ENCODE measurements around the gene MYO1H. TPM values are rescaled to one million over a fixed set of nuclear protein-coding genes. Genes with fewer than 3 reads are reported as not detected.

Gene MYO1H
- total and polyA plus RNA-seq, 2 of the 13 experiments (the other 11 are each of a cell fraction or from before 2014, with no cell fraction given), result not detected

DNA sequence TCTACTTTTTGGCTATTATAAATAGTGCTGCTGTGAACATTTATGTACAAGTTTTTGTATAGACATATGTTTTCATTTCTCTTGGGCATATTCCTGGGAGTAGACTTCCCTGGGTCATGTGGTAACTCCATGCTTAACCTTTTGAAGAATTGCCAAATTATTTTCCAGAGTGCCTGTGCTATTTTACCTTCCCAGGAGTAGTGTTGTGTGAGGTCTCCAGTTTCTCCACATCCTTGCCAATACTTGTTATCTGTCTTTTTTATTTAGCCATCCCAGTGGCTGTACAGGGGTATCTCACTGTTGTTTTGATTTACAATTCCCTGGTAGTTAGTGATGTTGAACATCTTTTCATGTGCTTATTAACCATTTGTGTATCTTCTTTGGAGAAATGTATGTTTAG is 148.6 kb downstream of the MYO1H start:
- TF ChIP-seq ZNF263 (CRISPR knock-in tag; IDR thresholded peaks at IDR 0.05), result no peak
- no peak for TF ChIP-seq ZMYM4 (CRISPR knock-in tag; IDR thresholded peaks at IDR 0.05)
- TF ChIP-seq AGO2 (optimal IDR thresholded peaks at IDR 0.05; ENCODE audit: low read depth, low read length), result no peak
- TF ChIP-seq REL (CRISPR knock-in tag; conservative IDR thresholded peaks at IDR 0.05), result no peak
- TF ChIP-seq POGZ (CRISPR knock-in tag; IDR thresholded peaks at IDR 0.05), result no peak
- no peak for TF ChIP-seq HOXA3 (CRISPR knock-in tag; IDR thresholded peaks at IDR 0.05)
- no peak for TF ChIP-seq ATF7-NPFF (CRISPR knock-in tag; IDR thresholded peaks at IDR 0.05; ENCODE audit: low read depth)
- POLR2A ChIA-PET, result no interaction called here
- DNase-seq (ENCODE audit: low spot score) (no peak), ATAC-seq (no peak), FAIRE-seq (no peak)
- Histone ChIP-seq H3K9me3 (ENCODE audit: low read length) (no peaks in the 10 kb centered on the region), H2AFZ (ENCODE audit: low read length) (no peak overlapping the region), H3K4me3 (replicated peaks in 1 of 3; ENCODE audit: insufficient read depth in 1 of 3, low read depth in 2 of 3, low read length in 3 of 3) (no peak overlapping the region), H3K9ac (ENCODE audit: insufficient read depth, low read depth, low read length) (no peak overlapping the region), H3K36me3 (replicated peaks in 1 of 2; ENCODE audit: control insufficient read depth in 1 of 2, insufficient read depth in 2 of 2, low read length in 2 of 2) (peaks cover 4 to 35% of the 10 kb centered on the region in 2 experiments), H3K4me1 (ENCODE audit: insufficient read depth, low read length) (peaks cover 26% of the 10 kb centered on the region), H4K20me1 (ENCODE audit: insufficient read depth, low read length) (no peaks in the 10 kb centered on the region), H3K4me2 (ENCODE audit: low read depth, low read length) (no peak overlapping the region), H3K27me3 (ENCODE audit: control insufficient read depth in 1 of 2, insufficient read depth in 2 of 2, low read length in 2 of 2) (no peaks in the 10 kb centered on the region), H3K79me2 (ENCODE audit: insufficient read depth, low read length) (no peaks in the 10 kb centered on the region), H3K27ac (ENCODE audit: extremely low read length, insufficient read depth, low read length) (no peak overlapping the region)
- in situ Hi-C loops (cut with HindIII; ENCODE audit: extremely low pct_ligation_motif_present, low pct_unique_long_range_greater_than_20kb) (no loop called here), intact Hi-C loops (cut with micrococcal nuclease; ENCODE audit: unreplicated experiment) (no loop called here)
- CTCF ChIA-PET (ENCODE audit: low intra/inter-chr PET ratio, low total read pairs), result no interaction called here
- no TSS peak for BruUV-seq (replicated peaks)

DNA sequence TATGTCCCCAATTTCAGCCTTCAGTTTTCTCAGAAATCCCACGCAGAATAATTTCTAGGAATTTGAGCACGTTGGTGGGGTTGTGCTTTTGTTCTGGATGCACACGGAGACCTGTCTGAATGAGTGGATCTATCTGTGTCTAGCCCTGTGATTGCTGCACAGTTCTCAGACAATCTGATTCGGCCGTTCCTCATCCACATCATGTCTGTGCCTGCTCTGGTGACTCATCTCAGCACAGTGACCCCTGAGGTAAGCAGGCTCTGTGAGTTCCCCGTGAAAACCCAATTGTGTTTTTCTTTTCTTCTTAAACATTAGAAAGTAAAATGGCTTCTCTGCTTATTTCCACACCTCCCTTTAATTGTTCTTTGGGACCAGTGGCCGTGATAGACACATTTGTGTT is 150.0 kb downstream of the MYO1H start:
- FAIRE-seq, result no peak
- intact Hi-C loops (cut with micrococcal nuclease; ENCODE audit: unreplicated experiment), result no loop called here

More for the DNA sequence above, 150.0 kb downstream of the MYO1H start:
- Histone ChIP-seq H4K20me1 (ENCODE audit: insufficient read depth, low read length) (no peaks in the 10 kb centered on the region), H3K79me2 (ENCODE audit: insufficient read depth, low read length) (no peaks in the 10 kb centered on the region), H3K36me3 (replicated peaks in 1 of 2; ENCODE audit: control insufficient read depth in 1 of 2, insufficient read depth in 2 of 2, low read length in 2 of 2) (peaks cover 11 to 38% of the 10 kb centered on the region in 2 experiments; a peak in 3 of 5 replicates), H3K27ac (ENCODE audit: extremely low read length, insufficient read depth, low read length) (no peak overlapping the region), H3K4me1 (ENCODE audit: insufficient read depth, low read length) (peaks cover 26% of the 10 kb centered on the region), H3K4me2 (ENCODE audit: low read depth, low read length) (no peak overlapping the region), H3K9me3 (ENCODE audit: low read length) (no peaks in the 10 kb centered on the region), H3K9ac (ENCODE audit: insufficient read depth, low read depth, low read length) (no peak overlapping the region), H2AFZ (ENCODE audit: low read length) (no peak overlapping the region), H3K27me3 (ENCODE audit: control insufficient read depth in 1 of 2, insufficient read depth in 2 of 2, low read length in 2 of 2) (no peaks in the 10 kb centered on the region), H3K4me3 (replicated peaks in 1 of 3; ENCODE audit: insufficient read depth in 1 of 3, low read depth in 2 of 3, low read length in 3 of 3) (no peak overlapping the region)
- no peak for DNase-seq (ENCODE audit: low spot score)
- CTCF ChIA-PET (ENCODE audit: low intra/inter-chr PET ratio, low total read pairs), result no interaction called here
- WGBS (ENCODE audit: low lambda C conversion rate), result 89% methylated on average over 7 of the region's 7 CpGs
- in situ Hi-C loops (cut with HindIII; ENCODE audit: extremely low pct_ligation_motif_present, low pct_unique_long_range_greater_than_20kb), result no loop called here
- no peak for ATAC-seq
- TF ChIP-seq ZNF12 (CRISPR knock-in tag; IDR thresholded peaks at IDR 0.05), result no peak
- no peak for TF ChIP-seq PRPF4 (IDR thresholded peaks at IDR 0.05; ENCODE audit: low read depth, low read length, poor library complexity, severe bottlenecking)
- BruUV-seq (replicated peaks), result no TSS peak
- POLR2A ChIA-PET, result no interaction called here

Other genes starting within 250 kb of the MYO1H start
- 6.0 and 8.6 TPM in 2 replicates for gene ACACB, start 231.3 kb upstream of the MYO1H start, total RNA-seq (2016; rRNA removed; fragmentation: Illumina TruSeq; extraction: Trizol)
- gene ACACB, start 231.3 kb upstream of the MYO1H start, polyA plus RNA-seq (2011; rRNA removed), result 6.2 and 6.4 TPM in 2 replicates
- 0.11 and 0.13 TPM in 2 replicates for gene FOXN4, start 38.6 kb upstream of the MYO1H start, total RNA-seq (2016; rRNA removed; fragmentation: Illumina TruSeq; extraction: Trizol)
- gene FOXN4, start 38.6 kb upstream of the MYO1H start, polyA plus RNA-seq (2011; rRNA removed), result not detected in 2 replicates
- 6.9 and 12.5 TPM in 2 replicates for gene KCTD10, start 129.4 kb downstream of the MYO1H start, total RNA-seq (2016; rRNA removed; fragmentation: Illumina TruSeq; extraction: Trizol)
- gene KCTD10, start 129.4 kb downstream of the MYO1H start, polyA plus RNA-seq (2011; rRNA removed), result 25.4 and 30.2 TPM in 2 replicates
- 25.3 and 31.5 TPM in 2 replicates for gene UBE3B, start 129.7 kb downstream of the MYO1H start, total RNA-seq (2016; rRNA removed; fragmentation: Illumina TruSeq; extraction: Trizol)
- gene UBE3B, start 129.7 kb downstream of the MYO1H start, polyA plus RNA-seq (2011; rRNA removed), result 22.7 and 26.0 TPM in 2 replicates
- gene MMAB, start 225.6 kb downstream of the MYO1H start, total RNA-seq (2016; rRNA removed; fragmentation: Illumina TruSeq; extraction: Trizol), result 77.3 and 112 TPM in 2 replicates
- 26.1 and 33.2 TPM in 2 replicates for gene MMAB, start 225.6 kb downstream of the MYO1H start, polyA plus RNA-seq (2011; rRNA removed)
- 47.1 and 66.9 TPM in 2 replicates for gene MVK, start 225.9 kb downstream of the MYO1H start, total RNA-seq (2016; rRNA removed; fragmentation: Illumina TruSeq; extraction: Trizol)
- 11.6 and 22.5 TPM in 2 replicates for gene MVK, start 225.9 kb downstream of the MYO1H start, polyA plus RNA-seq (2011; rRNA removed)

Measured in HepG2 (cell line).